HFFc6 (cell line): Measurements from ENCODE around the gene INTS15. TPM values are rescaled to one million over a fixed set of nuclear protein-coding genes. Genes with fewer than 3 reads are reported as not detected.
"Not testable (repeated sequence)": the region's sequence is repeated elsewhere in the genome, so short reads cannot be mapped to it uniquely, and the experiment has no call there.

Source experiments
- DNase-seq: peaks from one replicate; pipeline ENCODE4 v3.0.0-alpha.2; 2018
- H3K27ac Mint-ChIP-seq: 2 replicates; pipeline ENCODE4 v1.8.0; 2020; ENCODE audit warnings: mild to moderate bottlenecking, mixed read lengths
- H3K27me3 Mint-ChIP-seq: 2 replicates; pipeline ENCODE4 v1.8.0; 2021; ENCODE audit warnings: mild to moderate bottlenecking, moderate library complexity, mixed read lengths; ENCODE audit not compliant: insufficient read depth
- H3K36me3 Mint-ChIP-seq: 2 replicates; pipeline ENCODE4 v1.8.0; 2021; ENCODE audit warnings: low read depth, mixed read lengths
- H3K4me1 Mint-ChIP-seq: 2 replicates; pipeline ENCODE4 v1.8.0; 2020; ENCODE audit warnings: low read depth, mixed read lengths
- H3K4me3 Mint-ChIP-seq: 2 replicates; pipeline ENCODE4 v1.8.0; 2020; ENCODE audit warnings: mild to moderate bottlenecking, moderate library complexity, mixed read lengths
- H3K9me3 Mint-ChIP-seq: 2 replicates; pipeline ENCODE4 v1.8.0; 2020; ENCODE audit warnings: mild to moderate bottlenecking, mixed read lengths
- CTCF ChIP-seq: fragments of 200-600 bp; sonication (generic); IDR thresholded peaks from 2 replicates; pipeline ENCODE4 v1.5.0; 2021; ENCODE audit warnings: antibody characterized with exemption, mild to moderate bottlenecking
- total RNA-seq, 6 experiments: library from RNA; stranded (reverse); fragmentation: NEBNext Ultra II Directional; extraction: Animal tissue kit (Norgen Biotek cat#: 25700); gene quantifications; 2 replicates in 1 of 6; 3 replicates in 5 of 6; pipeline ENCODE4 v1.2.3, GENCODE V29; 2021

The INTS15 gene
- total RNA-seq, 6 experiments from 2014 or later = 14.9 to 17.9 (median 17.4) TPM

GRCh38 chr7:6578114-6579084 is 11.4 kb upstream of the INTS15 start:
- H3K36me3 Mint-ChIP-seq = peaks cover 4% of the 10 kb centered on the region; the same call in 1 of the 2 replicates
- H3K27ac Mint-ChIP-seq = peak overlapping the region; percentile 89

GRCh38 chr7:6579446-6579845 is 10.4 kb upstream of the INTS15 start:
- peak; percentile 69 for TF ChIP-seq CTCF
- Mint-ChIP-seq H3K4me1 (peaks cover 14% of the 10 kb centered on the region), H3K27me3 (peaks cover 2% of the 10 kb centered on the region), H3K9me3 (no peaks in the 10 kb centered on the region), H3K27ac (no peak overlapping the region), H3K36me3 (peaks cover 4% of the 10 kb centered on the region; the same call in 1 of the 2 replicates), H3K4me3 (no peak overlapping the region)
- peak; percentile 60 for DNase-seq

More at GRCh38 chr7:6578114-6579084, 11.4 kb upstream of the INTS15 start:
- Mint-ChIP-seq H3K27me3 (peaks cover 5% of the 10 kb centered on the region; the same call in 1 of the 2 replicates), H3K4me1 (peaks cover 14% of the 10 kb centered on the region), H3K4me3 (peak overlapping the region; percentile 87), H3K9me3 (no peaks in the 10 kb centered on the region)
- DNase-seq = no peak
- no peak for TF ChIP-seq CTCF

GRCh38 chr7:6585746-6586432 is 3.9 kb upstream of the INTS15 start:
- not testable (repeated sequence) for H3K27ac Mint-ChIP-seq, DNase-seq, H3K4me3 Mint-ChIP-seq, H3K27me3 Mint-ChIP-seq, H3K36me3 Mint-ChIP-seq, H3K9me3 Mint-ChIP-seq, H3K4me1 Mint-ChIP-seq

GRCh38 chr7:6588566-6588965 is 1.3 kb upstream of the INTS15 start:
- no peaks in the 10 kb centered on the region for H3K9me3 Mint-ChIP-seq
- peaks cover 5% of the 10 kb centered on the region; the same call in 1 of the 2 replicates for H3K36me3 Mint-ChIP-seq
- H3K4me1 Mint-ChIP-seq = peaks cover 6% of the 10 kb centered on the region
- TF ChIP-seq CTCF = no peak
- peak overlapping the region; percentile 13; the same call in 1 of the 2 replicates for H3K4me3 Mint-ChIP-seq
- DNase-seq = no peak
- no peak overlapping the region for H3K27ac Mint-ChIP-seq
- no peaks in the 10 kb centered on the region; the same call in none of the 2 replicates for H3K27me3 Mint-ChIP-seq

- Mint-ChIP-seq H3K27ac (no peak overlapping the region), H3K4me3 (peak overlapping the region; percentile 63), H3K9me3 (no peaks in the 10 kb centered on the region), H3K4me1 (peaks cover 6% of the 10 kb centered on the region), H3K27me3 (no peaks in the 10 kb centered on the region; the same call in none of the 2 replicates), H3K36me3 (peaks cover 5% of the 10 kb centered on the region; the same call in 1 of the 2 replicates)
- TF ChIP-seq CTCF = no peak
- no peak for DNase-seq
These were observed 531 bp upstream of the INTS15 start for GRCh38 chr7:6589151-6589828.
